ENCODE data around the gene ZNF446. TPM values are rescaled to one million over a fixed set of nuclear protein-coding genes. Genes with fewer than 3 reads are reported as not detected.

ZNF446 gene
- total and polyA plus RNA-seq, 12 donors: 4.2 to 11.1 (median 5.7) TPM

DNA sequence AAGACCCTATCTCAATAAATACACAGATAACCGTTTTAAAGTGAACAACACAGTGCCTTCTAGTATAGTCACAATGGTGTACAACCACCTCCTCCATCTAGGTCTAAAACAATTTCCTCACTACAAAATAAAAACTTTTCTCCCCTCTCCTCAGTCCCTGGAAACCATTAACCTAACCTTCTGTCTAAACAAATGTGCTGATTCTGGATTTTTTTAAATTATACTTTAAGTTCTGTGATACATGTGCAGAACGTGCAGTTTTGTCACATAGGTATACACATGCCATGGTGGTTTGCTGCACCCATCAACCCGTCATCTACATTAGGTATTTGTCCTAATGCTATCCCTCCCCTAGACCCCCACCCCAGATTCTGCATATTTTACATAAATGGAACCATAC, 53.3 kb downstream of the ZNF446 start:
- WGBS, 2 donors: 84 to 88% methylated on average over 3 of the region's 3 CpGs
- TF ChIP-seq, protein P1, sequence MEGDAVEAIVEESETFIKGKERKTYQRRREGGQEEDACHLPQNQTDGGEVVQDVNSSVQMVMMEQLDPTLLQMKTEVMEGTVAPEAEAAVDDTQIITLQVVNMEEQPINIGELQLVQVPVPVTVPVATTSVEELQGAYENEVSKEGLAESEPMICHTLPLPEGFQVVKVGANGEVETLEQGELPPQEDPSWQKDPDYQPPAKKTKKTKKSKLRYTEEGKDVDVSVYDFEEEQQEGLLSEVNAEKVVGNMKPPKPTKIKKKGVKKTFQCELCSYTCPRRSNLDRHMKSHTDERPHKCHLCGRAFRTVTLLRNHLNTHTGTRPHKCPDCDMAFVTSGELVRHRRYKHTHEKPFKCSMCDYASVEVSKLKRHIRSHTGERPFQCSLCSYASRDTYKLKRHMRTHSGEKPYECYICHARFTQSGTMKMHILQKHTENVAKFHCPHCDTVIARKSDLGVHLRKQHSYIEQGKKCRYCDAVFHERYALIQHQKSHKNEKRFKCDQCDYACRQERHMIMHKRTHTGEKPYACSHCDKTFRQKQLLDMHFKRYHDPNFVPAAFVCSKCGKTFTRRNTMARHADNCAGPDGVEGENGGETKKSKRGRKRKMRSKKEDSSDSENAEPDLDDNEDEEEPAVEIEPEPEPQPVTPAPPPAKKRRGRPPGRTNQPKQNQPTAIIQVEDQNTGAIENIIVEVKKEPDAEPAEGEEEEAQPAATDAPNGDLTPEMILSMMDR (IDR thresholded peaks at IDR 0.05): no peak
- intact Hi-C loops (cut with DNase I): no loop called here

More for the DNA sequence above, 53.3 kb downstream of the ZNF446 start:
- no peak overlapping the region for H3K4me3 ChIP-seq
- H3K27me3 ChIP-seq: peaks cover 0 to 5% (median 0%) of the 10 kb centered on the region in 7 donors
- H3K9me3 ChIP-seq: no peaks in the 10 kb centered on the region
- no peaks in the 10 kb centered on the region for H3K4me1 ChIP-seq
- no peak overlapping the region for H3K27ac ChIP-seq
- no peak for ATAC-seq
- H3K36me3 ChIP-seq: no peaks in the 10 kb centered on the region
- no peak for DNase-seq

Other genes starting within 250 kb of the ZNF446 start
- gene ZNF544, start 247.4 kb upstream of the ZNF446 start, total RNA-seq: 10 to 100 TPM; 19.2 to 35.0 (median 23.7) TPM
- 10 to 100 TPM; 20.6 to 20.7 TPM for gene ZNF544, start 247.4 kb upstream of the ZNF446 start, polyA plus RNA-seq
- 1 to 10 TPM; 4.4 to 6.2 (median 5.6) TPM for gene ZNF8, start 197.4 kb upstream of the ZNF446 start, total RNA-seq
- gene ZNF8, start 197.4 kb upstream of the ZNF446 start, polyA plus RNA-seq: 1 to 10 TPM; 1.4 to 4.2 TPM
- gene ERVK3-1, start 171.0 kb upstream of the ZNF446 start, total RNA-seq: 10 to 100 TPM; 14.4 to 28.7 (median 17.7) TPM
- 10 to 100 TPM; 28.6 to 57.5 TPM for gene ERVK3-1, start 171.0 kb upstream of the ZNF446 start, polyA plus RNA-seq
- 1 to 10 TPM; 1.2 to 2.1 (median 1.4) TPM for gene ZSCAN22, start 149.4 kb upstream of the ZNF446 start, total RNA-seq
- under 1 TPM; 0.80 to 0.87 TPM for gene ZSCAN22, start 149.4 kb upstream of the ZNF446 start, polyA plus RNA-seq
- gene A1BG, start 122.9 kb upstream of the ZNF446 start, total RNA-seq: 1 to 10 TPM in 9 of 10 donors, under 1 TPM in 1; 0.80 to 5.5 (median 2.0) TPM
- gene A1BG, start 122.9 kb upstream of the ZNF446 start, polyA plus RNA-seq: 1 to 10 TPM; 9.6 TPM
- under 1 TPM in 9 of 10 donors, not detected in 1; 0.14 to 0.73 (median 0.30) TPM for gene ZNF497, start 113.6 kb upstream of the ZNF446 start, total RNA-seq
- gene ZNF497, start 113.6 kb upstream of the ZNF446 start, polyA plus RNA-seq: under 1 TPM; 0.22 to 0.33 TPM
- gene ZNF837, start 95.3 kb upstream of the ZNF446 start, total RNA-seq: under 1 TPM; 0.11 to 0.90 (median 0.41) TPM
- gene ZNF837, start 95.3 kb upstream of the ZNF446 start, polyA plus RNA-seq: under 1 TPM; 0.36 to 0.88 TPM
- gene RPS5, start 89.1 kb upstream of the ZNF446 start, total RNA-seq: 100 to 1,000 TPM; 360 to 610 (median 413) TPM
- gene RPS5, start 89.1 kb upstream of the ZNF446 start, polyA plus RNA-seq: 1,000 to 10,000 TPM in 1 of 2 donors, 100 to 1,000 TPM in 1; 430 to 2,053 TPM
- gene RNF225, start 80.7 kb upstream of the ZNF446 start, total RNA-seq: not detected
- gene RNF225, start 80.7 kb upstream of the ZNF446 start, polyA plus RNA-seq: not detected
- 10 to 100 TPM; 12.7 to 20.4 (median 17.6) TPM for gene ZNF584, start 67.7 kb upstream of the ZNF446 start, total RNA-seq
- 10 to 100 TPM in 1 of 2 donors, 1 to 10 TPM in 1; 6.5 to 15.9 TPM for gene ZNF584, start 67.7 kb upstream of the ZNF446 start, polyA plus RNA-seq
- 1 to 10 TPM; 3.6 to 6.7 (median 5.1) TPM for gene ZNF132, start 36.2 kb upstream of the ZNF446 start, total RNA-seq
- 1 to 10 TPM; 1.1 to 1.3 TPM for gene ZNF132, start 36.2 kb upstream of the ZNF446 start, polyA plus RNA-seq
- gene ZNF324B, start 24.7 kb upstream of the ZNF446 start, total RNA-seq: 1 to 10 TPM; 1.9 to 5.2 (median 3.2) TPM
- gene ZNF324B, start 24.7 kb upstream of the ZNF446 start, polyA plus RNA-seq: 1 to 10 TPM; 1.4 to 1.6 TPM
- 1 to 10 TPM; 3.8 to 6.1 (median 5.1) TPM for gene ZNF324, start 9.3 kb upstream of the ZNF446 start, total RNA-seq
- gene ZNF324, start 9.3 kb upstream of the ZNF446 start, polyA plus RNA-seq: 1 to 10 TPM; 2.6 to 4.0 TPM
- gene SLC27A5, start 35.6 kb downstream of the ZNF446 start, total RNA-seq: 1 to 10 TPM; 2.2 to 4.9 (median 3.9) TPM
- 1 to 10 TPM; 7.4 to 7.9 TPM for gene SLC27A5, start 35.6 kb downstream of the ZNF446 start, polyA plus RNA-seq
- gene ZBTB45, start 43.5 kb downstream of the ZNF446 start, total RNA-seq: 10 to 100 TPM in 5 of 10 donors, 1 to 10 TPM in 5; 7.7 to 13.3 (median 9.7) TPM
- gene ZBTB45, start 43.5 kb downstream of the ZNF446 start, polyA plus RNA-seq: 1 to 10 TPM; 7.1 to 8.7 TPM
- 100 to 1,000 TPM; 121 to 163 (median 150) TPM for gene TRIM28, start 67.7 kb downstream of the ZNF446 start, total RNA-seq
- 100 to 1,000 TPM; 105 to 129 TPM for gene TRIM28, start 67.7 kb downstream of the ZNF446 start, polyA plus RNA-seq
- gene CHMP2A, start 78.8 kb downstream of the ZNF446 start, total RNA-seq: 100 to 1,000 TPM; 123 to 151 (median 131) TPM
- 100 to 1,000 TPM; 239 to 349 TPM for gene CHMP2A, start 78.8 kb downstream of the ZNF446 start, polyA plus RNA-seq
- gene UBE2M, start 82.3 kb downstream of the ZNF446 start, total RNA-seq: 100 to 1,000 TPM; 107 to 146 (median 122) TPM
- 100 to 1,000 TPM in 1 of 2 donors, 10 to 100 TPM in 1; 45.4 to 115 TPM for gene UBE2M, start 82.3 kb downstream of the ZNF446 start, polyA plus RNA-seq
- gene MZF1, start 97.0 kb downstream of the ZNF446 start, total RNA-seq: 10 to 100 TPM in 2 of 10 donors, 1 to 10 TPM in 8; 4.4 to 12.0 (median 8.3) TPM
- gene MZF1, start 97.0 kb downstream of the ZNF446 start, polyA plus RNA-seq: 10 to 100 TPM in 1 of 2 donors, 1 to 10 TPM in 1; 7.6 to 28.0 TPM